ENCODE data around the gene NDUFV3. TPM values are rescaled to one million over a fixed set of nuclear protein-coding genes. Genes with fewer than 3 reads are reported as not detected.
"Not testable (repeated sequence)": the region's sequence is repeated elsewhere in the genome, so short reads cannot be mapped to it uniquely, and the experiment has no call there.

The NDUFV3 gene
- total and polyA plus RNA-seq, 5 experiments from 2014 or later, result 10.2 to 37.1 (median 27.2) TPM

DNA sequence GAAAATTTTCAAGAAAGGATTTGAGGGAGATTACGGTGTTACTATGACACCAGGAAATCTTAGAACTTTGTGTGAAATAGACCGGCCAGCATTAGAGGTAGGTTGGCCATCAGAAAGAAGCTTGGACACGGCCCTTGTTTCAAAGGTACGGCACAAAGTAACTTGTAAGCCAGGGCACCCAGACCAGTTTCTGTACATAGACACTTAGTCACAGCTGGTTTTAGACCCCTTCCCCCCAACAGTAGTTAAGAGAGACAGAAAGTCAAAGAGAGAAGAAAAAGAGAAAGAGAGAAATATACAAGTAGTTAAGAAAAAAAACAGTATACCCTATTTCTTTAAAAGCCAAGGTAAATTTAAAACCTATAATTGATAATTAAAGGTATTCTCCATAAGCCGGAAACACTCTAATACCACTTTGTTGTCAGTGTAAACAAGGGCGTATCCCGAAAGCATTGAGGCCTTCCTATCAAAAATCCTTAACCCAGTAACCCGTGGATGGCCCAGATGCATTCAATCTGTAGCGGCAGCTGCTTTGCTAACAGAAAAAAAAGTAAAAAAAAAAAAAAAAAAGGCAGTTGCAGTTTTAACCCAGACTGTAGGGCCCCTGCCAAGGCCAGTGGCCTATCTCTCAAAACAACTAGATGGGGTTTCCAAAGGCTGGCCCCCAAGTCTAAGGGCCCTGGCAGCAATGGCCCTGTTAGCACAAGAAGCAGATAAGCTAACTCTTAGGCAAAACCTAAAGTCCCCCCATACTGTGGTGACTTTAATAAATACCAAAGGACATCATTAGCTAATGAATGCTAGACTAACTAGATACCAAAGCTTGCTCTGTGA is 40.2 kb downstream of the NDUFV3 start:
- not testable (repeated sequence) for H3K9me3 Mint-ChIP-seq, H3K4me3 Mint-ChIP-seq, H3K4me1 Mint-ChIP-seq, H3K36me3 Mint-ChIP-seq, DNase-seq, ATAC-seq, H3K27me3 Mint-ChIP-seq
- peak overlapping the region in 1 of 10 donors; percentile 23 for H3K27ac Mint-ChIP-seq
- POLR2A ChIA-PET, result interaction anchor here (0.6 kb wide), 1 partner anchor 699 kb away, joined by 3 read pairs; no protein-coding TSS in a partner anchor

GRCh38 chr21:42933973-42934372 is 40.9 kb downstream of the NDUFV3 start:
- not testable (repeated sequence) for H3K36me3 Mint-ChIP-seq, H3K27ac Mint-ChIP-seq, H3K27me3 Mint-ChIP-seq, H3K4me3 Mint-ChIP-seq, H3K9me3 Mint-ChIP-seq, ATAC-seq, H3K4me1 Mint-ChIP-seq, DNase-seq
- POLR2A ChIA-PET, result interaction anchor here (0.6 kb wide), 1 partner anchor 700 kb away, joined by 3 read pairs; no protein-coding TSS in a partner anchor

GRCh38 chr21:42936360-42936759 is 43.3 kb downstream of the NDUFV3 start:
- ATAC-seq, H3K4me3 Mint-ChIP-seq, H3K4me1 Mint-ChIP-seq, H3K36me3 Mint-ChIP-seq, H3K9me3 Mint-ChIP-seq, H3K27me3 Mint-ChIP-seq, DNase-seq, H3K27ac Mint-ChIP-seq, POLR2A ChIA-PET: not testable (repeated sequence)

DNA sequence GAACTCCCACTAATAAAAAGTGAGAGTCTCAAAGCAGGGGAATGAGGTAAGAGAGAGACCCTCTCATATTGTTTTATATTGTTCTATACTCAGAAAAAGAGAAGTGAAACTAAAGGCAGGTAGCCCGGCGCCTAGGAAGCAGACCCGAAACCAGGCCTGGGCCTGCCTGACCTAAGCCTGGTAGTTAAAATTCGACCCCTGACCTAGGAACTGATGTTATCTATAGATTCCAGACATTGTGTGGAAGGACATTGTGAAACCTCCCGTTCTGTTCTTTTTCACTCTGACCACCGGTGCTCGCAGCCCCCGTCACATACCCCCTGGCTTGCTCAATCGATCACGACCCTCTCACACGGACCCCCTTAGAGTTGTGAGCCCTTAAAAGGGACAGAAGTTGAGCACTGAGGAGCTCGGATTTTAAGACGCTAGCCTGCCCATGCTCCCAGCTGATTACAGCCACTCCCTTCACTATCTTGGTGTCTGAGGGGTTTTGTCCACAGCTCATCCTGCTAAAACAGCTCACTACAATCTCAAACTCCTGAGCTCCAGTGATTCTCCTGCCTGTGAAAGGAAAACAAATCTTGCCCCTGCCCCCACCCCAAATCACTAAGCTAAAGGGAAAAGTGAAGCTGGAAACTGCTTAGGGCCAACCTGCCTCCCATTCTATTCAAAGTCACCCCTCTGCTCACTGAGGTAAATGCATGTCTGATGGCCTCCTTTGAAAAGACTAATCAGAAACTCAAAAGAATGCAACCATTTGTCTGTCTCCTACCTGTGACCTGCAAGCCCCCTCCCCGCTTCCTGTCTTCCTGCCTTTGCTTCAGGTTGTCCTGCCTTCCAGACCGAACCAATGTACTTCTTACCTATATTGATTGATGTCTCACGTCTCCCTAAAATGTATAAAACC is 44.2 kb downstream of the NDUFV3 start:
- H3K27me3 Mint-ChIP-seq, H3K9me3 Mint-ChIP-seq, H3K27ac Mint-ChIP-seq, DNase-seq, POLR2A ChIA-PET, H3K4me1 Mint-ChIP-seq, H3K36me3 Mint-ChIP-seq, H3K4me3 Mint-ChIP-seq, ATAC-seq: not testable (repeated sequence)

DNA sequence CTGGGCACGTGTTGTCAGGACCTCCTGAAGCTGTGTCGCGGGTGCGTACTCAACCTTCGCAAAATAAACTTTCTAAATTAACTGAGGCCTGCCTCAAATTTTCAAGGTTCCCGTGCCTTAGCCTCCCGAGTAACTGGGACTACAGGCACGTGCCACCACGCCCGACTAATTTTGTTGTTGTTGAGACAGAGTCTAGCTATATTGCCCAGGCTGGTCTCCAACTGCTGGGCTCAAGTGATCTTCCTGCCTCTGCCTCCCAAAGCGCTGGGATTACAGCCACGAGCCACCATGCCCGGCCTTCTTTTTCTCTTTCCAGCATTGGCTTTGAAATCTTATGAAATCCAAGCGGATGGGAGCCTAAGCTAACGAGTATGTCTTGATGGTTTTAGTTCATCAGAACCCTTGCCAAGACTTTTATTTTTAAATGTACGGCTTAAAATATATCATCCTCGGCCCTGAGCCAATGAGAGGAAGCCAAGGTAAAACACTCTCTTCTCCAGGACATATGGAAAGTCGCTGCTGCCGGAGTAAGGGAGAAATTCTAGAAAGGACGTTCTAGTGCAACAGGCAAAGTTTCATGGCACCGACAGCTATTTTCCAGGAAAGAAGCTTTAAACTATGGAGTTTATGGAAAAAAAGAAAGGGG is 45.0 kb downstream of the NDUFV3 start:
- Mint-ChIP-seq H3K4me3 (no peak overlapping the region), H3K27me3 (no peaks in the 10 kb centered on the region), H3K27ac (no peak overlapping the region), H3K36me3 (no peaks in the 10 kb centered on the region), H3K4me1 (peaks cover 0 to 5% (median 2%) of the 10 kb centered on the region in 4 donors), H3K9me3 (no peaks in the 10 kb centered on the region)
- ATAC-seq, result no peak
- no peak for DNase-seq
- POLR2A ChIA-PET, result no interaction called here

DNA sequence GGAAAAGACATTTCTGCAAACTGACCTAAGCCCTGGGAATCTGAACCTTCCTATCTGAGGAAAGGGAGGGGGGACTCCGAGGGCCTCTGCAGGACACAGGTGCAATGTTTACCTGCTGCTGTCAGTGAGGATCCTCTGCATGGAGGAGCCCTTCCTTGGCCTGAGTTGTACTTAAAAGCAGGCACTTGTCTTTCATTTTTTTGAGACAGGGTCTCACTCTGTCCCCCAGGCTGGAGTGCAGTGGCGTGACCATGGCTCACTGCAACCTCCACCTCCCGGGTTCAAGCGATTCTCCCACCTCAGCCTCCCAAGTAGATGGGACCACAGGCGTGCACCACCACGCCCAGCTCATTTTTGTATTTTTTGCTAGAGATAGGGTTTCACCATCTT is 45.5 kb downstream of the NDUFV3 start:
- H3K4me3 Mint-ChIP-seq, H3K36me3 Mint-ChIP-seq, H3K4me1 Mint-ChIP-seq, DNase-seq, ATAC-seq, H3K27ac Mint-ChIP-seq, H3K27me3 Mint-ChIP-seq, POLR2A ChIA-PET, H3K9me3 Mint-ChIP-seq: not testable (repeated sequence)

DNA sequence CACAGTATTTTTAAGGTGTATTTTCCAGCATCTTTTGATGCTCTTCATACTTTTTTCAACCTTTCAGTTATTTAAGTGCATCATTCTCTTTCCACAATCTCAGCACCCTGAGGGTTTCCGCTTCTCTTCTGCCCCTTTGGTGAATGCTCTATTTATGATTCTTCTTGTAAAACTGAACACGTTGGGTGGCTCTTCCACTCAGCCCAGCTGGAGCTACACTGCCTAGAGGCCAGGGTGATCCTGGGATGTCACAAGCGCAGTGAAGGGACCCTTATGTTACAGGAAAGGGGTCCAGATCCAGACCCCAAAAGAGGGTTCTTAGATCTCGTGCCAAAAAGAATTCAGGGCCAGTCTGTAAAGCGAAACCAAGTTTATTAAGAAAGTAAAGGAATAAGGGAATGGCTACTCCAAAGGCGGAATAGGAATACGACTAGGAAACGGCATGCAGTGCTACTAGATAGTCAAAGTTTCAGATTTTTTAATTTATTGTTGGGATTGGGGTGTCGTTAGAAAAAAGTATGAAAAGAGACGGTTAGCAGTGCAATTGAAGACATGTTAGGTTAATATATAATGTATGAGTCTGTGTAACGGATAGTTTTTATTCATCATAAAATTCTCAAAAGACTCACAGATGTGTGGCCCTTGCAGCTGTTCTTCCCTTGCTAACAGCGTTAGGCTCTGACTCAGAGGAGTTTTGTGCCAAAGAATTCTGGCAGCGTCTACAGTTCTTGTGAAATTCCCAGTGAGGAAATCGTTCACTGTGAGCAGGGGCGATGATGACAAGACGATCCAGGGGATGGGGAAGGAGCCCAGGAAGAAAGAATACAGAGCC is 46.7 kb downstream of the NDUFV3 start:
- DNase-seq (no peak), ATAC-seq (no peak)
- POLR2A ChIA-PET, result no interaction called here
- H3K4me1 Mint-ChIP-seq, result peaks cover 0 to 5% (median 2%) of the 10 kb centered on the region in 4 donors
- H3K4me3 Mint-ChIP-seq, result no peak overlapping the region
- H3K36me3 Mint-ChIP-seq, result no peaks in the 10 kb centered on the region
- H3K27me3 Mint-ChIP-seq, result no peaks in the 10 kb centered on the region
- H3K9me3 Mint-ChIP-seq, result no peaks in the 10 kb centered on the region
- no peak overlapping the region for H3K27ac Mint-ChIP-seq

DNA sequence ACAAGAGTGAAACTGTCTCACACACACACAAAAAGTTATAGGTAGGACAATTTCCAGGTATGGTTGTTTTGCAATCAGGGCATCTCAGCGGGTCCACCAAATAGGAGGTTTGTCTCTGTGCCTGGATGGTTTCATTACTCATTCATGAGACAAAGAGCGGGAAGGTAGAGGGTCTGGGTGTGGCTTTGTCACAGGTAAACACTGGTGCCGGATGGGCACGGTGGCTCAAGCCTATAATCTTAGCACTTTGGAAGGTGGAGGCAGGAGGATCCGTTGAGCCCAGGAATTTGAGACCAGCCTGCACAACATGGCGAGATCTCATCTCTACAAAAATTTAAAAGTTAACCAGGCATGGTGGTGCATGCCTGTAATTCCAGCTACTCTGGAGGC is 48.6 kb downstream of the NDUFV3 start:
- POLR2A ChIA-PET, result no interaction called here
- Mint-ChIP-seq H3K36me3 (no peaks in the 10 kb centered on the region), H3K27me3 (no peaks in the 10 kb centered on the region), H3K27ac (no peak overlapping the region), H3K4me3 (no peak overlapping the region), H3K4me1 (peaks cover 0 to 5% (median 2%) of the 10 kb centered on the region in 4 donors), H3K9me3 (no peaks in the 10 kb centered on the region)
- DNase-seq (no peak), ATAC-seq (no peak)

- no peaks in the 10 kb centered on the region for H3K36me3 Mint-ChIP-seq
These were observed 49.1 kb downstream of the NDUFV3 start for GRCh38 chr21:42942244-42942643.

GRCh38 chr21:42949094-42949755 is 56.1 kb downstream of the NDUFV3 start:
- H3K4me3 Mint-ChIP-seq, DNase-seq, POLR2A ChIA-PET, H3K27me3 Mint-ChIP-seq, H3K36me3 Mint-ChIP-seq, H3K4me1 Mint-ChIP-seq, ATAC-seq: not testable (repeated sequence)
- Mint-ChIP-seq H3K27ac (peak overlapping the region in 1 of 10 donors; percentile 39), H3K9me3 (peaks cover 0 to 14% (median 8%) of the 10 kb centered on the region in 9 donors)

More at GRCh38 chr21:42942244-42942643, 49.1 kb downstream of the NDUFV3 start:
- Mint-ChIP-seq H3K27ac (no peak overlapping the region), H3K4me3 (no peak overlapping the region), H3K27me3 (no peaks in the 10 kb centered on the region), H3K4me1 (peaks cover 0 to 4% (median 0%) of the 10 kb centered on the region in 4 donors), H3K9me3 (no peaks in the 10 kb centered on the region)
- ATAC-seq (no peak), DNase-seq (no peak)
- POLR2A ChIA-PET, result no interaction called here

DNA sequence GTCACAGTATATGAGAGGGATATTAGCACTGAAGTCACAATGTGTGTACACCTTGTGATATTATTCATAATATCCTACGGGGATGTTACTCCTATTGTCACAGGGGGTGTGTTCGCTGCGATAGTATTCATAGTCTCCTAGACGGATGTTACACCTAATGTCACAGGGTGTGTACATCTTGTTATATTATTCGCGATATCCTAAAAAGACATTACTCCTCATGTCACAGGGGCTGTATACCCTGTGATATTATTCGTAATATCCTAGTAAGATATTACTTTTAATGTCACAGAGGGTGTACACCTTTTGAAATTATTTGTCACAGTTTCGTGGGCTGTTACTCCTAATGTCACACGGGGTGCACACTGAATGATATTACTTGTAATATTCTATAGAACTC is 58.1 kb downstream of the NDUFV3 start:
- H3K27me3 Mint-ChIP-seq, ATAC-seq, H3K4me3 Mint-ChIP-seq, H3K36me3 Mint-ChIP-seq, H3K4me1 Mint-ChIP-seq, DNase-seq, POLR2A ChIA-PET, H3K27ac Mint-ChIP-seq: not testable (repeated sequence)
- H3K9me3 Mint-ChIP-seq, result peaks cover 0 to 14% (median 8%) of the 10 kb centered on the region in 9 donors
